Endothelial cell (in vitro differentiated cells): ENCODE measurements around the gene CORO7. TPM values are rescaled to one million over a fixed set of nuclear protein-coding genes. Genes with fewer than 3 reads are reported as not detected.

Experiments used
- DNase-seq: peaks from one replicate; pipeline ENCODE4 v3.0.0; 2021; ENCODE audit warnings: low spot score
- H3K27ac Mint-ChIP-seq: one replicate; pipeline ENCODE4 v1.8.0; 2021; ENCODE audit warnings: mixed read lengths, inconsistent platforms; ENCODE audit not compliant: unreplicated experiment
- H3K27me3 Mint-ChIP-seq: one replicate; pipeline ENCODE4 v1.8.0; 2021; ENCODE audit warnings: mild to moderate bottlenecking, moderate library complexity, mixed read lengths, inconsistent platforms; ENCODE audit not compliant: unreplicated experiment
- H3K36me3 Mint-ChIP-seq: one replicate; pipeline ENCODE4 v1.8.0; 2021; ENCODE audit warnings: mild to moderate bottlenecking, low read depth, mixed read lengths, inconsistent platforms; ENCODE audit not compliant: unreplicated experiment
- H3K4me1 Mint-ChIP-seq: one replicate; pipeline ENCODE4 v1.8.0; 2021; ENCODE audit warnings: mild to moderate bottlenecking, mixed read lengths, inconsistent platforms; ENCODE audit not compliant: unreplicated experiment
- H3K4me3 Mint-ChIP-seq: one replicate; pipeline ENCODE4 v1.8.0; 2021; ENCODE audit warnings: mild to moderate bottlenecking, mixed read lengths, inconsistent platforms; ENCODE audit not compliant: unreplicated experiment
- H3K9me3 Mint-ChIP-seq: one replicate; pipeline ENCODE4 v1.8.0; 2021; ENCODE audit warnings: mixed read lengths, inconsistent platforms; ENCODE audit not compliant: unreplicated experiment
- total RNA-seq: library from RNA; stranded (reverse); fragmentation: NEBNext Ultra II Directional; extraction: Animal tissue kit (Norgen Biotek cat#: 25700); gene quantifications from one replicate; pipeline ENCODE4 v1.2.1, GENCODE V29; 2021; ENCODE audit not compliant: unreplicated experiment
- TF ChIP-seq, protein P1 (sequence below): fragments of 200-600 bp; sonication (generic); IDR thresholded peaks from one replicate; pipeline ENCODE4 v1.5.0; 2021; ENCODE audit warnings: antibody characterized with exemption; ENCODE audit not compliant: unreplicated experiment

The CORO7 gene
- total RNA-seq, 1 donor from 2014 or later: 103 TPM

DNA sequence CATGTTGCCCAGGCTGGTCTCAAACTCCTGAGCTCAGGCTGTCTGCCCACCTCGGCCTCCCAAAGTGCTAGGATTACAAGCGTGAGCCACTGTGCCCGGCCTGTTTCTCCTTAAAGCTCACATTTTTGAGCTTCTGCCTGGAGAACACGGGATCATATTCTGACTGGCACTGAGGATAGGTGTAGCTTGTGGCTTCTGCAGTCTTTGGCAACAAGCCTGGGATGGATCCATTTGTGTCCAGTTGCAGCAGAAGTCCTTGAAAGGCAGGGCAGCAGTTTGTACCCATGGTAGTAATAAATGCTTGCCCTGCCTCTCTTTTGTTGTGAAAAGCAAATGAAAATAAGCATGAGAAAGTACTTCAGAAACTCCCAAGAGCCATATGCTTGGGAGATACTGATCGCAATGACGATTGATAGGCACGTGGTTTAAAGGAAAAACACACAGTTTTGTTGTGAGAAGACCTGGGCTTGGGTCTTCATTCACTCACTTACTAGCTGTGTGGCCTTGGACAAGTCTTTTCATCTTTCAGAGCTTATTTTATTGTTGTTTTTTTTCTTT is 3.1 kb upstream of the CORO7 start:
- TF ChIP-seq, protein P1, sequence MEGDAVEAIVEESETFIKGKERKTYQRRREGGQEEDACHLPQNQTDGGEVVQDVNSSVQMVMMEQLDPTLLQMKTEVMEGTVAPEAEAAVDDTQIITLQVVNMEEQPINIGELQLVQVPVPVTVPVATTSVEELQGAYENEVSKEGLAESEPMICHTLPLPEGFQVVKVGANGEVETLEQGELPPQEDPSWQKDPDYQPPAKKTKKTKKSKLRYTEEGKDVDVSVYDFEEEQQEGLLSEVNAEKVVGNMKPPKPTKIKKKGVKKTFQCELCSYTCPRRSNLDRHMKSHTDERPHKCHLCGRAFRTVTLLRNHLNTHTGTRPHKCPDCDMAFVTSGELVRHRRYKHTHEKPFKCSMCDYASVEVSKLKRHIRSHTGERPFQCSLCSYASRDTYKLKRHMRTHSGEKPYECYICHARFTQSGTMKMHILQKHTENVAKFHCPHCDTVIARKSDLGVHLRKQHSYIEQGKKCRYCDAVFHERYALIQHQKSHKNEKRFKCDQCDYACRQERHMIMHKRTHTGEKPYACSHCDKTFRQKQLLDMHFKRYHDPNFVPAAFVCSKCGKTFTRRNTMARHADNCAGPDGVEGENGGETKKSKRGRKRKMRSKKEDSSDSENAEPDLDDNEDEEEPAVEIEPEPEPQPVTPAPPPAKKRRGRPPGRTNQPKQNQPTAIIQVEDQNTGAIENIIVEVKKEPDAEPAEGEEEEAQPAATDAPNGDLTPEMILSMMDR: no peak
- Mint-ChIP-seq H3K4me3 (no peak overlapping the region), H3K4me1 (peaks cover 9% of the 10 kb centered on the region), H3K27me3 (peaks cover 16% of the 10 kb centered on the region), H3K36me3 (peaks cover 5% of the 10 kb centered on the region), H3K9me3 (no peaks in the 10 kb centered on the region), H3K27ac (no peak overlapping the region)
- no peak for DNase-seq

DNA sequence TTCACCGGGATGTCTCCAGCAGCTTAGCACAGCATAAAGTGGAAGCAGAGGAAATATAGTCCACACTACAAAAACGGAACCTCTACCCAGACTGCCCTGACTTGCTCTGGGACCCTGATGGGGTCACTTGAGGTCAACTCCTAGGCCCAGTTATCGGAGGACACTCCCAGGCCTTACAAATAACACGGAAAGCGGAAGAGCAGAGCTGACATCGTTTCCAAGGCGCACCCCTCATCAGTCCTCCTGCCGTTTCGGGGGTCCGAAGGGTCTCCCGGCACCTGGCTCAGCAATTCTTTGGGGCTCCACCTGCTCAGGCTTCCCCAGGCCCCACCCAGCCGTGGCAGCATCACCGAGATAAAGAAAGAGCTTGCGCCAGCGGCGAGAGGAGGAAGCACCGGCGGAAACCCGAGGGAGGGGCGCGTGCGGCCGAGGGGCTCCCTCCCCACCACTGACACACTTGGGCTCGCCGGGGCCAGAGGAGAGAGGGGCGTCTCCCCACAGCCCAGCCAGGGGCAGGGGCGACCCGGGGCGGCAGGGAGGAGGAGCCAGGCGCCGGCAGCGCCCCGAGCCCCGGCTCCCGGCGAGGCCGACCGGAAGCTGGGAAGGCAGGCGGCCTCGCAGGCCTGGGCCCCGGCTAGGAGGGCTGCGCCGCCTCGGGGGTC is 727 bp downstream of the CORO7 start:
- Mint-ChIP-seq H3K4me3 (peak overlapping the region; percentile 96), H3K4me1 (peaks cover 12% of the 10 kb centered on the region), H3K36me3 (peaks cover 13% of the 10 kb centered on the region), H3K27ac (peak overlapping the region; percentile 88), H3K27me3 (peaks cover 16% of the 10 kb centered on the region), H3K9me3 (no peaks in the 10 kb centered on the region)
- DNase-seq: peak; percentile 57
- TF ChIP-seq, protein P1: peak; percentile 14

DNA sequence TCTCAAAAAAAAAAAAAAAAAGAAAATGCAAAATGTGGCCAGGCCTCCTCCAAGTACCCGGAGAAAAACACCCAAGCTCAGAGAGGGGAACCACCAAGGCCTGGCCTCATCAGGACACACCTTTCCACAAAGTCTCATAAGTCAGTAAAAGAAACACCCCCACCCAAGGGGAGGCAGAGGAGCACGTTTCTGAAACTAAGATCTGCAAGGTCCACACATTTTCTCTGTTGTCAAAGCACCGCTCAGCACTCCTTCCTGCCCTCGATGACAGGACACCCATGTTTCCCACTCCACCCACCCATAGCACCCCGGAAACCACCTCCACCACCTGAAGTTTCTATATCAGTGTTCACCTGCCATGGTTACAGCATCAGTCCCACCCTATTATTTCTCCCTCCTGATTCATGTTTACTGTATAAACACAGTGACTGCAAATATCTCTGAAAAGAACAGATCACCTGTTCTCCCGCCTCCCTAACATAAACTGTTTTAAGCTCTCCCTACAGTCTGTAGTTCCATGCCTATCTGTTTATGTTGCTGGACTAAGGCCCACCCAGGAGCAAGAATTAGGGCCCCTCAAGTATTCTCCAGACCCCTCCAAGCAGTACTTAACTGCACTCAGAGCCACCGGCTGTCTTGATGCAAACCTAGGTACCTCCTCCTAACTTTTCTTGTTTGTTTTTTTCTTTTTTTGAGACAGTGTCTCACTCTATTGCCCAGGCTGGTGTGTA is 2.0 kb downstream of the CORO7 start:
- TF ChIP-seq, protein P1: no peak
- H3K4me1 Mint-ChIP-seq: peaks cover 12% of the 10 kb centered on the region
- H3K27me3 Mint-ChIP-seq: peaks cover 14% of the 10 kb centered on the region
- no peak overlapping the region for H3K27ac Mint-ChIP-seq
- peaks cover 16% of the 10 kb centered on the region for H3K36me3 Mint-ChIP-seq
- peak overlapping the region; percentile 49 for H3K4me3 Mint-ChIP-seq
- no peak for DNase-seq
- no peaks in the 10 kb centered on the region for H3K9me3 Mint-ChIP-seq

DNA sequence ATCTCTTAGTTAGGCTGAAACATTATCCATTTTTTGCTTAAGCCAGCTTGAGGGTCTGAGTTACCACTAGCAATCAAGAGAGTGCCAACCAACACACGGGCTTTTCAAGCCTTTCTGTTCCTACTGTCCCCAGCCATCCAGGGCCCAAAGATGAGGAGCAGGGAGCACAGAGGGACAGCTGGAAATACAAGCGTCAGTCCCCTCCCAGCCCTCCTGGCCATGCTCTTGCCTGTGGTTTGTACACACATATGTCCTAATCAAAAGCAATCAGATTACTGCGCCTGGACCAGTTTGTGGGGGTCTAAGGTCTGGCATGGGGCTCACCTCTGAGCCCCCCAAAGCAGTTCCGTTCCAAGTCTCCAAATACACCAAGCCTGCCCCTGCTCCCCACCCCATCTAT is 3.5 kb downstream of the CORO7 start:
- Mint-ChIP-seq H3K4me1 (peaks cover 12% of the 10 kb centered on the region), H3K27me3 (peaks cover 14% of the 10 kb centered on the region), H3K4me3 (no peak overlapping the region), H3K27ac (no peak overlapping the region), H3K36me3 (peaks cover 16% of the 10 kb centered on the region), H3K9me3 (no peaks in the 10 kb centered on the region)
- TF ChIP-seq, protein P1: no peak
- DNase-seq: no peak

DNA sequence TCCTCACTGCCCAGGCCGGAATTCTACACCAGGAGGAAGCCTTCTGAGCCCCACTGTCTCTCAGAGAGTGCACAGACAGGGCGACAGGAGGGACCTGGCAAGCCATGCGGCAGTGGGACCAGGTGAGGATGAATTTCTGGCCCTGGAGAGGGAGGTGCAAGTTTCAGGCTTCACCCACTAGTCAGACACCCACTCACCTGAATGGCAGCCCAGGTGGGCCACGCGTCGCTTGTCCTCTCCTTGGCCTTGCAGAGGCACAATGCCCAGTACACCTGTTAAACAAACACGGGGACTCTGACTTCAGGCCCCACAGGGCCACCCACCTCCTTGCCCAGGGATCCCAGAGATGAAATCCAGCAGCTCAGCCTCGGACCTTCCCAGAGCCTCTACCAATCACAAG is 4.2 kb downstream of the CORO7 start:
- no peak for DNase-seq
- Mint-ChIP-seq H3K27me3 (peaks cover 14% of the 10 kb centered on the region), H3K4me1 (peaks cover 12% of the 10 kb centered on the region), H3K4me3 (no peak overlapping the region), H3K9me3 (no peaks in the 10 kb centered on the region), H3K27ac (peak overlapping the region; percentile 18), H3K36me3 (peaks cover 16% of the 10 kb centered on the region)
- TF ChIP-seq, protein P1: no peak
